ENCODE data around the gene DCLK1. TPM values are rescaled to one million over a fixed set of nuclear protein-coding genes. Genes with fewer than 3 reads are reported as not detected.

DCLK1 gene
- total and polyA plus RNA-seq, 2 experiments from 2014 or later = 0.16 to 2.9 TPM

- Histone ChIP-seq H3K4me2 (no peak overlapping the region), H3K4me3 (no peak overlapping the region), H3K79me2 (no peaks in the 10 kb centered on the region), H2AFZ (no peak overlapping the region), H3K36me3 (replicated peaks; ENCODE audit: insufficient read depth, low read depth) (no peaks in the 10 kb centered on the region), H3K4me1 (ENCODE audit: insufficient read depth) (no peaks in the 10 kb centered on the region), H3K27ac (no peak overlapping the region), H3K9me2 (replicated peaks; ENCODE audit: insufficient read depth) (no peaks in the 10 kb centered on the region), H3K27me3 (peaks cover 5% of the 10 kb centered on the region), H3K9me3 (ENCODE audit: low read depth) (no peaks in the 10 kb centered on the region), H4K20me1 (ENCODE audit: insufficient read depth, poor library complexity, severe bottlenecking) (no peaks in the 10 kb centered on the region)
- no peak for DNase-seq (ENCODE audit: low spot score)
- 90% methylated on average over 3 of the region's 3 CpGs for WGBS (ENCODE audit: low lambda C conversion rate, missing lambda C conversion rate)
- no peak for TF ChIP-seq EZH2 (IDR thresholded peaks at IDR 0.05; ENCODE audit: borderline replicate concordance)
Observed at GRCh38 chr13:35860661-35861060, 270.5 kb downstream of the DCLK1 start.

DNA sequence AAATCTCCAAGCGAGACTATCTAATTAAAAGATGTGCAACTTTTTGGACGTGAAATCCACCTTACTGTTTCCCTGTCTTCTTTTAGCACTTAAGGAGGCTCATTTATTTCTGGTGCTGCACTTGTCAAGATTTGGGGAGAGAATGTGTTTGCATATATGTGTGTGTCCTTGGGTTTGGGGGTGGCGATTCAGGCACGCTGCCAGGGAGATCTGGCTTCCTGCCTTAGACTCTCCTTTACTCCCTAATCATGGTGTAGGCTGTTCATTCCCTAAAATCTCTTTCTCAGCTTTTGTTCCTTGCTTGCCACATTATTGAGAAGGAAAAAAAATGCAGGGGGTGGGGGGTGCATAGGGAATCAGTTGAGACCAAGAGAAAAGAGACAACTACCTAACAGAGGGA is 271.2 kb downstream of the DCLK1 start:
- no peaks in the 10 kb centered on the region for H3K79me2 ChIP-seq
- H3K9me2 ChIP-seq (replicated peaks; ENCODE audit: insufficient read depth) = no peaks in the 10 kb centered on the region
- no peak for DNase-seq (ENCODE audit: low spot score)
- TF ChIP-seq, protein P1, sequence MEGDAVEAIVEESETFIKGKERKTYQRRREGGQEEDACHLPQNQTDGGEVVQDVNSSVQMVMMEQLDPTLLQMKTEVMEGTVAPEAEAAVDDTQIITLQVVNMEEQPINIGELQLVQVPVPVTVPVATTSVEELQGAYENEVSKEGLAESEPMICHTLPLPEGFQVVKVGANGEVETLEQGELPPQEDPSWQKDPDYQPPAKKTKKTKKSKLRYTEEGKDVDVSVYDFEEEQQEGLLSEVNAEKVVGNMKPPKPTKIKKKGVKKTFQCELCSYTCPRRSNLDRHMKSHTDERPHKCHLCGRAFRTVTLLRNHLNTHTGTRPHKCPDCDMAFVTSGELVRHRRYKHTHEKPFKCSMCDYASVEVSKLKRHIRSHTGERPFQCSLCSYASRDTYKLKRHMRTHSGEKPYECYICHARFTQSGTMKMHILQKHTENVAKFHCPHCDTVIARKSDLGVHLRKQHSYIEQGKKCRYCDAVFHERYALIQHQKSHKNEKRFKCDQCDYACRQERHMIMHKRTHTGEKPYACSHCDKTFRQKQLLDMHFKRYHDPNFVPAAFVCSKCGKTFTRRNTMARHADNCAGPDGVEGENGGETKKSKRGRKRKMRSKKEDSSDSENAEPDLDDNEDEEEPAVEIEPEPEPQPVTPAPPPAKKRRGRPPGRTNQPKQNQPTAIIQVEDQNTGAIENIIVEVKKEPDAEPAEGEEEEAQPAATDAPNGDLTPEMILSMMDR (IDR thresholded peaks at IDR 0.05; ENCODE audit: poor library complexity) = no peak
- TF ChIP-seq EZH2 (IDR thresholded peaks at IDR 0.05; ENCODE audit: borderline replicate concordance) (no peak), EZH2phosphoT487 (IDR thresholded peaks at IDR 0.05; ENCODE audit: low read depth, severe bottlenecking, unreplicated experiment) (no peak)
- H3K27ac ChIP-seq = no peak overlapping the region
- no peak overlapping the region for H2AFZ ChIP-seq
- H3K4me3 ChIP-seq = no peak overlapping the region
- WGBS (ENCODE audit: low lambda C conversion rate, missing lambda C conversion rate) = 91% methylated on average over 4 of the region's 4 CpGs
- no peaks in the 10 kb centered on the region for H3K4me1 ChIP-seq (ENCODE audit: insufficient read depth)
- H3K4me2 ChIP-seq = no peak overlapping the region
- no peaks in the 10 kb centered on the region for H3K36me3 ChIP-seq (replicated peaks; ENCODE audit: insufficient read depth, low read depth)
- H3K27me3 ChIP-seq = peaks cover 11% of the 10 kb centered on the region
- H3K9me3 ChIP-seq (ENCODE audit: low read depth) = no peaks in the 10 kb centered on the region
- H4K20me1 ChIP-seq (ENCODE audit: insufficient read depth, poor library complexity, severe bottlenecking) = no peaks in the 10 kb centered on the region

DNA sequence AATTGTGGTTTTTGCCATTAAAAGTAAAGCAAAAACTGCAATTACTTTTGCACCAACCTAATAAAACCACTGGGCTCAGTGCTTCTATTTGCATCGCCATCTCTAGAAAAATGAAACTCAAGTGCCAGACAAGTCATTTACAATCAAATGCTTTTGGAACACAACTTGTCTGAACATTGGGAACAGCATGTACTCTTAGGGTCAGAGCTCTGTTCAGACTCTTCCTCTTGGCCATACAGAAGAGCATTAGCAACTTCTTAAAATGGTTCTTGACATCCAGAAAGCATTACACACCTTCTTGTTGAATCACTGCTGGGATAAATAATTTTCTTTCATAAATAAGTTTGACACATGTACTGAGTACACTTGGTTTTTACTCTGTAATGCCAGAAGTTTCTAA is 272.5 kb downstream of the DCLK1 start:
- TF ChIP-seq EZH2phosphoT487 (IDR thresholded peaks at IDR 0.05; ENCODE audit: low read depth, severe bottlenecking, unreplicated experiment) (no peak), EZH2 (IDR thresholded peaks at IDR 0.05; ENCODE audit: borderline replicate concordance) (no peak)
- TF ChIP-seq, protein P1 (IDR thresholded peaks at IDR 0.05; ENCODE audit: poor library complexity) = no peak
- no peaks in the 10 kb centered on the region for H3K9me2 ChIP-seq (replicated peaks; ENCODE audit: insufficient read depth)
- H3K27ac ChIP-seq = no peak overlapping the region
- no peaks in the 10 kb centered on the region for H3K9me3 ChIP-seq (ENCODE audit: low read depth)
- DNase-seq (ENCODE audit: low spot score) = no peak
- no peaks in the 10 kb centered on the region for H4K20me1 ChIP-seq (ENCODE audit: insufficient read depth, poor library complexity, severe bottlenecking)
- H2AFZ ChIP-seq = no peak overlapping the region
- H3K27me3 ChIP-seq = peaks cover 13% of the 10 kb centered on the region
- no peak overlapping the region for H3K4me3 ChIP-seq
- no peaks in the 10 kb centered on the region for H3K79me2 ChIP-seq
- 82% methylated on average over 1 of the region's 1 CpG for WGBS (ENCODE audit: low lambda C conversion rate, missing lambda C conversion rate)
- H3K4me1 ChIP-seq (ENCODE audit: insufficient read depth) = no peaks in the 10 kb centered on the region
- H3K36me3 ChIP-seq (replicated peaks; ENCODE audit: insufficient read depth, low read depth) = no peaks in the 10 kb centered on the region
- H3K4me2 ChIP-seq = no peak overlapping the region

- DNase-seq (ENCODE audit: low spot score) = no peak
- no peak overlapping the region for H2AFZ ChIP-seq
- WGBS (ENCODE audit: low lambda C conversion rate, missing lambda C conversion rate) = 56% methylated on average over 4 of the region's 4 CpGs
- TF ChIP-seq EZH2phosphoT487 (IDR thresholded peaks at IDR 0.05; ENCODE audit: low read depth, severe bottlenecking, unreplicated experiment) = no peak
- TF ChIP-seq EZH2 (IDR thresholded peaks at IDR 0.05; ENCODE audit: borderline replicate concordance) = no peak
- TF ChIP-seq, protein P1 (IDR thresholded peaks at IDR 0.05; ENCODE audit: poor library complexity) = no peak
- H3K27ac ChIP-seq = no peak overlapping the region
- no peak overlapping the region for H3K4me2 ChIP-seq
- H3K79me2 ChIP-seq = no peaks in the 10 kb centered on the region
- no peaks in the 10 kb centered on the region for H3K36me3 ChIP-seq (replicated peaks; ENCODE audit: insufficient read depth, low read depth)
- no peaks in the 10 kb centered on the region for H3K4me1 ChIP-seq (ENCODE audit: insufficient read depth)
- H3K9me2 ChIP-seq (replicated peaks; ENCODE audit: insufficient read depth) = no peaks in the 10 kb centered on the region
- H3K27me3 ChIP-seq = peaks cover 13% of the 10 kb centered on the region
- no peak overlapping the region for H3K4me3 ChIP-seq
- no peaks in the 10 kb centered on the region for H4K20me1 ChIP-seq (ENCODE audit: insufficient read depth, poor library complexity, severe bottlenecking)
- H3K9me3 ChIP-seq (ENCODE audit: low read depth) = no peaks in the 10 kb centered on the region
Observed at GRCh38 chr13:35857769-35858168, 273.4 kb downstream of the DCLK1 start.

All from hepatocyte (in vitro differentiated cells).